ENCODE measurements around the gene TMPRSS6. TPM values are rescaled to one million over a fixed set of nuclear protein-coding genes. Genes with fewer than 3 reads are reported as not detected.

Gene TMPRSS6
- total RNA-seq: not detected

DNA sequence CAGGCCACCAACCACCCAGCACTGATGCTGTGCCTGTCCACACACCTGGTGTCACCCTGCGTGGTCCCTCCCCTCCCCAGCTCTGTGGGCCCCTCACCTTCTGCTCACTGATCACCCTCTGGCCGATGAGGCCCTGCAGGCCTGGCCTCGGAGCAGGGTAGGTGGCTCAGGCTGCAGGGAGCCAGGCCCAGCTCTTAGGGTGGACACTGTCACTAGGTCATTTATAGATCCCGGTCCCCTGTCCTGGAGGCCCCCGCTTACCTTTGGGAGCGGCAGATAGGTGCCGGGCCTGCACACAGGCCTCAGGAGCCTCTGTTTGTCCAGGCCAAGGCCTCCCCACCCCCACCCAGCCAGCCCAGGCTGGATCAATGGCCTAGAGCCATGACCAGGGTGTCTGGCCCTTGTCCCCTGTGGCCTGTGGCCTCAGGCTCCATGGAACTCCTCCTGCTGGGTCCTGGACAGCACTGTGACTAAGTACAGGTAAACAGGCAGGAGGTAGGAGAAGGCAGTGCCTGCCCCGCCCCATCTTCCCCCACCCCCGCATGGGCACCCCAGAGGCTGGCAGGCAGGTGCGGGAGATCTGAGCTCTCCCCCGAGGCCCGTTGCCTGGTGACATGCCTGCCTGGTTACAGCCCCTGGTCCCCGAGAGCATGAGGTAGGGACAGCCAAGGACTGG is at the start of gene TMPRSS6:
Gene TMPRSS6, minus strand, starts transcription at position 472 of the 676 bp plus-strand sequence. CDS start 6,296 bp downstream, outside the sequence.
- Histone ChIP-seq H3K27me3 (replicated peaks; ENCODE audit: insufficient read depth) (no peaks in the 10 kb centered on the region), H3K36me3 (no peaks in the 10 kb centered on the region), H3K4me3 (no peak within 1 kb of the TSS), H3K9me3 (no peaks in the 10 kb centered on the region), H3K4me1 (ENCODE audit: control insufficient read depth in 1 of 2, low read depth in 2 of 2) (no peaks in the 10 kb centered on the region), H3K27ac (no peak within 1 kb of the TSS)
- no peak for DNase-seq (ENCODE audit: low spot score)
- TF ChIP-seq, protein P1, sequence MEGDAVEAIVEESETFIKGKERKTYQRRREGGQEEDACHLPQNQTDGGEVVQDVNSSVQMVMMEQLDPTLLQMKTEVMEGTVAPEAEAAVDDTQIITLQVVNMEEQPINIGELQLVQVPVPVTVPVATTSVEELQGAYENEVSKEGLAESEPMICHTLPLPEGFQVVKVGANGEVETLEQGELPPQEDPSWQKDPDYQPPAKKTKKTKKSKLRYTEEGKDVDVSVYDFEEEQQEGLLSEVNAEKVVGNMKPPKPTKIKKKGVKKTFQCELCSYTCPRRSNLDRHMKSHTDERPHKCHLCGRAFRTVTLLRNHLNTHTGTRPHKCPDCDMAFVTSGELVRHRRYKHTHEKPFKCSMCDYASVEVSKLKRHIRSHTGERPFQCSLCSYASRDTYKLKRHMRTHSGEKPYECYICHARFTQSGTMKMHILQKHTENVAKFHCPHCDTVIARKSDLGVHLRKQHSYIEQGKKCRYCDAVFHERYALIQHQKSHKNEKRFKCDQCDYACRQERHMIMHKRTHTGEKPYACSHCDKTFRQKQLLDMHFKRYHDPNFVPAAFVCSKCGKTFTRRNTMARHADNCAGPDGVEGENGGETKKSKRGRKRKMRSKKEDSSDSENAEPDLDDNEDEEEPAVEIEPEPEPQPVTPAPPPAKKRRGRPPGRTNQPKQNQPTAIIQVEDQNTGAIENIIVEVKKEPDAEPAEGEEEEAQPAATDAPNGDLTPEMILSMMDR (IDR thresholded peaks at IDR 0.05): no peak
- no peak for ATAC-seq (ENCODE audit: insufficient number of reproducible peaks, low FRiP score, low read depth)

DNA sequence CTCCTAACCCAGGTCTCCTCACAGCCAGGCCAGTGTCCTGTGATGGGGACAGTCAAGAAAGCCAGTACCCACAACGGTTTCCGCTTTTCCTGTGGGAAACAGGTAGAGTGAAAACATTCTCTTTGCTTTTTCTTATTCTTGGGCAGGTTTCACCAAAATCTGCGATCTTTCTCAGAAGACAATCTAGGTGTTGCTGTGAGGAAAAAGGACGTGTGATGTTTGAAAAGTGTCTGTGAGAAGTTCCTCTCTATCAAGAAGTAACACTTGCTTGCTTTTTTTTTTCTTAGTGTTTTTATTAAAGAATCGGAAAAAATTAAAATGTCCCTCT is 49.4 kb upstream of the TMPRSS6 start:
- H3K27me3 ChIP-seq (replicated peaks; ENCODE audit: insufficient read depth): no peaks in the 10 kb centered on the region
- peaks cover 2% of the 10 kb centered on the region for H3K9me3 ChIP-seq
- no peak overlapping the region for H3K4me3 ChIP-seq
- H3K27ac ChIP-seq: no peak overlapping the region
- DNase-seq (ENCODE audit: low spot score) (no peak), ATAC-seq (ENCODE audit: insufficient number of reproducible peaks, low FRiP score, low read depth) (no peak)
- H3K36me3 ChIP-seq: no peaks in the 10 kb centered on the region
- TF ChIP-seq, protein P1 (IDR thresholded peaks at IDR 0.05): no peak
- no peaks in the 10 kb centered on the region for H3K4me1 ChIP-seq (ENCODE audit: control insufficient read depth in 1 of 2, low read depth in 2 of 2)

DNA sequence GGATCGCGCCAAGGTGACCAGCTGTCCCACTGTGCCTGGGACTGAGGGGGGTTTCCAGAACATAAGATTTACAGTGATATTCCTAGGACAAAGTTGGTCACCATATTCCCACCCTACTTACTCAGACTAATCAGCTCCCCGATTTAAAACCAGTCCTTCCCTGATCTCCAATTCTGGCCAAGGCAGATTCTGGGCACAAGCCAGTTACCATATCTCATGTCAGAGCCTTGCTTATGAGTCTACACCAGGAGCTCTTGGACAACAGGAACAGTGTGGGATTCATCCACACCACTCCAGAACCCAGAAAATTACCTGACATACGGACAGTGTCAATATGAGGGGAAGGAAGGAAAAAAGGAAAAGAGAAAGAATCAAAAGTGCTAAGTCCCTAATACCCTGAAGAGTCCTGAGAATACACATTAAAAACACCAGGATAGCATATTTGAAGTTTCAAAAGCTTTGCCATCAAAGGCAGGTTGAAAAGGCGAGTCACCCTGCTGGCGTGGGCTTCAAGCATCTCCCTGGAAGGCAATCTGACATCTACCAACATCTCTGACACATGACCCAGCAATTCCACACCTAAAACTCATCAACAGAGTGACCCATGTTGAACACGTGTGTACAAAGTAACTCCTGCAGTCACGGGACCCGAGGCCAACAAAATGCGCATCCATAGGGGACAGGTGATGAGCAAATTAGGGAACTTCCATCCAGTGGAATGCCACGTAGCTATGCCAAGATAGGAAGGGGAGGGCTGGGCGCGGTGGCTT is 48.2 kb upstream of the TMPRSS6 start:
- ATAC-seq (ENCODE audit: insufficient number of reproducible peaks, low FRiP score, low read depth): no peak
- Histone ChIP-seq H3K9me3 (peaks cover 2% of the 10 kb centered on the region), H3K4me3 (no peak overlapping the region), H3K27me3 (replicated peaks; ENCODE audit: insufficient read depth) (no peaks in the 10 kb centered on the region), H3K36me3 (no peaks in the 10 kb centered on the region), H3K4me1 (ENCODE audit: control insufficient read depth in 1 of 2, low read depth in 2 of 2) (no peaks in the 10 kb centered on the region), H3K27ac (no peak overlapping the region)
- no peak for DNase-seq (ENCODE audit: low spot score)
- TF ChIP-seq, protein P1 (IDR thresholded peaks at IDR 0.05): no peak

DNA sequence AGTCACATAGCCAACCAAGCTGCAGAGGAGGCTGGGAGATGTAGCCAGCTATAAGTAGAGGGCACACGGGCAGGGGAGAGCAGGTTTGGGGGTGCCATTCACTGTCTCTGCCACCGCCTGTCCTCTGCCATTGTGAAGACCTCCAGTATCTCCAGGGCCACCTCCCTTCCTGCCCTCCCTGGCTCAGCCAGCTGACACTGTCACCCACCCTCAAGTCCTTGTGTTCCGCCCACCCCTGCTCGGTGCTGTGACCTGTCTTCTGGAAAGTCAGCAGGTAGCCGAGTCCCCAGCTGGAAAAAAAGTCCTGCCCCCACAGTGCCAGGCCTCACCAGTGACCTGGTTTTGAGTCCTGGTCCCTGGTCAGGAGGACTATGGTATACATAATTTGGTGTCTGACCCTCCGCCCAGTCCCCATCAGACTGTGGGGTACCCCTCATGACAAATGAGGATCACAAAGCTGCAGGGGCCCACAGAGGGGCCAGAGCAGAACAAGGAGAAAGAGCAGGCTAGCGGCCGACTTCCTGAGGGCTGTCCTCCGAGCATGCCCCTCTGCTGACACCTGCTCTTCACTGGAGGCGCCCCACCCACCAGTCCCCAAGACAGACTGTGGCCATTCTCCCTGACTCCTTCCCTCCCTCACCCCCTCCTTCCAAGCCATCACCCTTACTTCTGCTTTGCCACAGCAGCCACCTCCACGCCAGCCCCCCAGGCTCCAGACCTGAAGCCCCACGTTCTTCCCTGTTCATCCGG is 47.3 kb upstream of the TMPRSS6 start:
- H3K27me3 ChIP-seq (replicated peaks; ENCODE audit: insufficient read depth): no peaks in the 10 kb centered on the region
- peaks cover 2% of the 10 kb centered on the region for H3K9me3 ChIP-seq

More for the DNA sequence above, 47.3 kb upstream of the TMPRSS6 start:
- TF ChIP-seq, protein P1 (IDR thresholded peaks at IDR 0.05): no peak
- Histone ChIP-seq H3K36me3 (no peaks in the 10 kb centered on the region), H3K4me3 (no peak overlapping the region), H3K4me1 (ENCODE audit: control insufficient read depth in 1 of 2, low read depth in 2 of 2) (no peaks in the 10 kb centered on the region), H3K27ac (no peak overlapping the region)
- DNase-seq (ENCODE audit: low spot score) (no peak), ATAC-seq (ENCODE audit: insufficient number of reproducible peaks, low FRiP score, low read depth) (no peak)
